DOHH2 (cell line): ENCODE results near the gene KLHL6.

Source experiments
- H3F3A ChIP-seq: fragments of 200-600 bp; sonication (generic), shearing (Covaris generic); 2 replicates; pipeline ENCODE4 v1.6.0; 2016; ENCODE audit warnings: antibody characterized with exemption, mild to moderate bottlenecking; ENCODE audit not compliant: control insufficient read depth, insufficient read depth
- H3K27ac ChIP-seq: fragments of 200-600 bp; sonication (generic); 2 replicates; pipeline ENCODE4 v1.5.1; 2014; ENCODE audit warnings: low read depth, mild to moderate bottlenecking, low read length, moderate library complexity
- H3K27me3 ChIP-seq: fragments of 200-600 bp; sonication (generic); 2 replicates; pipeline ENCODE4 v1.6.1; 2014; ENCODE audit warnings: mild to moderate bottlenecking, low read length, mixed read lengths; ENCODE audit not compliant: control insufficient read depth
- H3K36me3 ChIP-seq: fragments of 200-600 bp; sonication (generic); 2 replicates; pipeline ENCODE4 v1.6.1; 2014; ENCODE audit warnings: mild to moderate bottlenecking, low read length, moderate library complexity, mixed read lengths; ENCODE audit not compliant: control insufficient read depth
- H3K4me1 ChIP-seq: fragments of 200-600 bp; sonication (generic); 2 replicates; pipeline ENCODE4 v1.6.1; 2014; ENCODE audit warnings: mild to moderate bottlenecking, low read length, mixed read lengths; ENCODE audit not compliant: control insufficient read depth
- H3K4me2 ChIP-seq: fragments of 200-600 bp; sonication (generic); 2 replicates; pipeline ENCODE4 v1.6.0; 2014; ENCODE audit warnings: mild to moderate bottlenecking, low read length, moderate library complexity
- H3K4me3 ChIP-seq: fragments of 200-600 bp; sonication (generic); 2 replicates; pipeline ENCODE4 v1.5.1; 2014; ENCODE audit warnings: mild to moderate bottlenecking, low read length, mixed read lengths
- H3K79me2 ChIP-seq: fragments of 200-600 bp; sonication (generic); 2 replicates; pipeline ENCODE4 v1.6.1; 2014; ENCODE audit warnings: mild to moderate bottlenecking, low read length, mixed read lengths; ENCODE audit not compliant: control insufficient read depth
- H3K9me2 ChIP-seq: fragments of 200-600 bp; sonication (generic); replicated peaks from 2 replicates; pipeline ENCODE4 v1.6.1; 2014; ENCODE audit warnings: mild to moderate bottlenecking, low read length, mixed read lengths; ENCODE audit not compliant: control insufficient read depth
- H3K9me3 ChIP-seq: fragments of 200-600 bp; sonication (generic); 2 replicates; pipeline ENCODE4 v1.6.1; 2014; ENCODE audit warnings: antibody characterized with exemption, low read length, mixed read lengths; ENCODE audit not compliant: control insufficient read depth, insufficient read depth
- H4K20me1 ChIP-seq: fragments of 200-600 bp; sonication (generic); 2 replicates; pipeline ENCODE4 v1.6.0; 2014; ENCODE audit warnings: low read depth, mild to moderate bottlenecking, antibody characterized with exemption, low read length, moderate library complexity; ENCODE audit not compliant: control insufficient read depth, insufficient read depth
- CTCF ChIP-seq: fragments of 200-600 bp; sonication (generic); IDR thresholded peaks from one replicate; pipeline ENCODE4 v1.5.1; 2014; ENCODE audit warnings: antibody characterized with exemption, mild to moderate bottlenecking, low read depth, low read length; ENCODE audit not compliant: poor library complexity, severe bottlenecking
- EZH2phosphoT487 ChIP-seq: fragments of 200-600 bp; sonication (generic); IDR thresholded peaks from 2 replicates; pipeline ENCODE4 v1.6.1; 2017; ENCODE audit warnings: borderline replicate concordance, mild to moderate bottlenecking, antibody characterized with exemption, low read length, moderate library complexity, mixed read lengths

The KLHL6 gene

GRCh38 chr3:183449791-183450190, 105.7 kb downstream of the KLHL6 start:
- Histone ChIP-seq H3F3A (peaks cover 11% of the 10 kb centered on the region), H3K79me2 (peaks cover 16% of the 10 kb centered on the region), H3K27ac (no peak overlapping the region), H3K27me3 (no peaks in the 10 kb centered on the region), H3K4me2 (peak overlapping the region; percentile 75), H3K4me3 (0 out of 2 replicates have a peak overlapping the region, but pooled peaks have one; percentile 17), H3K9me3 (no peaks in the 10 kb centered on the region), H3K4me1 (peaks cover 22% of the 10 kb centered on the region), H4K20me1 (no peaks in the 10 kb centered on the region), H3K9me2 (no peaks in the 10 kb centered on the region), H3K36me3 (no peaks in the 10 kb centered on the region)
- TF ChIP-seq CTCF (no peak), EZH2phosphoT487 (no peak)

- no peaks in the 10 kb centered on the region for H3K27me3 ChIP-seq
- H3K27ac ChIP-seq: no peak overlapping the region
- no peaks in the 10 kb centered on the region for H3K9me3 ChIP-seq
- H3K4me2 ChIP-seq: peak overlapping the region; percentile 75
- peak overlapping the region; percentile 17; the same call in 1 of the 2 replicates for H3K4me3 ChIP-seq
- peaks cover 16% of the 10 kb centered on the region for H3K79me2 ChIP-seq
- TF ChIP-seq EZH2phosphoT487 (no peak), CTCF (no peak)
- H3K36me3 ChIP-seq: no peaks in the 10 kb centered on the region
- no peaks in the 10 kb centered on the region for H4K20me1 ChIP-seq
- no peaks in the 10 kb centered on the region for H3K9me2 ChIP-seq
- H3K4me1 ChIP-seq: peaks cover 22% of the 10 kb centered on the region
- H3F3A ChIP-seq: peaks cover 11% of the 10 kb centered on the region
These were observed 106.1 kb downstream of the KLHL6 start for GRCh38 chr3:183449391-183449790.

GRCh38 chr3:183448369-183449128, 107.0 kb downstream of the KLHL6 start:
- Histone ChIP-seq H4K20me1 (no peaks in the 10 kb centered on the region), H3K27ac (no peak overlapping the region)

More at GRCh38 chr3:183448369-183449128, 107.0 kb downstream of the KLHL6 start:
- Histone ChIP-seq H3K4me1 (peaks cover 22% of the 10 kb centered on the region), H3F3A (peaks cover 11% of the 10 kb centered on the region), H3K4me3 (peak overlapping the region; percentile 92), H3K9me3 (peaks cover 6% of the 10 kb centered on the region), H3K79me2 (peaks cover 16% of the 10 kb centered on the region), H3K27me3 (no peaks in the 10 kb centered on the region), H3K36me3 (no peaks in the 10 kb centered on the region), H3K9me2 (no peaks in the 10 kb centered on the region), H3K4me2 (peak overlapping the region; percentile 75)
- TF ChIP-seq EZH2phosphoT487: no peak
- TF ChIP-seq CTCF: no peak
